ENCODE data around the gene MB. TPM values are rescaled to one million over a fixed set of nuclear protein-coding genes. Genes with fewer than 3 reads are reported as not detected.

The MB gene
- total RNA-seq, 1 experiment from 2014 or later: 1.5 TPM

- no peak overlapping the region for H3K27ac ChIP-seq (ENCODE audit: low read depth, low read length)
- no peaks in the 10 kb centered on the region for H4K20me1 ChIP-seq (ENCODE audit: insufficient read depth)
- no peaks in the 10 kb centered on the region for H3K9me2 ChIP-seq (ENCODE audit: insufficient read depth)
- no TSS peak for BruUV-seq (replicated peaks)
- ChIA-PET POLR2A (no interaction called here), CTCF (no interaction called here), RAD21 (ENCODE audit: low non-redundant PET in 1 of 2, low total read pairs in 2 of 2, uncharacterized antibody in 2 of 2, unreplicated experiment in 2 of 2) (no interaction called here)
- H3K79me2 ChIP-seq (ENCODE audit: insufficient read depth, low read length): no peaks in the 10 kb centered on the region
- H2AFZ ChIP-seq (ENCODE audit: low read depth, low read length, poor library complexity, severe bottlenecking): no peak overlapping the region
- H3K9ac ChIP-seq (ENCODE audit: low read length): no peak overlapping the region
- no peak overlapping the region for H3K4me3 ChIP-seq (replicated peaks in 1 of 2; ENCODE audit: low read depth in 1 of 2, low read length in 2 of 2)
- DNase-seq (ENCODE audit: low read depth, low spot score): no peak
- intact Hi-C loops (cut with micrococcal nuclease): no loop called here
- no peak for ATAC-seq
- H3K9me3 ChIP-seq (ENCODE audit: control insufficient read depth in 1 of 2, insufficient read depth in 1 of 2, low read depth in 1 of 2, low read length in 2 of 2): no peaks in the 10 kb centered on the region
- H3K4me2 ChIP-seq (ENCODE audit: low read length): no peak overlapping the region
- no peaks in the 10 kb centered on the region for H3K36me3 ChIP-seq (ENCODE audit: control insufficient read depth in 1 of 2, insufficient read depth in 2 of 2, low read length in 2 of 2)
- peaks cover 25 to 28% of the 10 kb centered on the region in 2 experiments for H3K4me1 ChIP-seq (ENCODE audit: control insufficient read depth in 1 of 2, insufficient read depth in 2 of 2, low read length in 2 of 2)
- H3K27me3 ChIP-seq (ENCODE audit: insufficient read depth, low read length): no peaks in the 10 kb centered on the region
- no peak for TF ChIP-seq CBX3 (IDR thresholded peaks at IDR 0.05; ENCODE audit: low read depth)
These were observed 23.1 kb downstream of the MB start for GRCh38 chr22:35593891-35594470.

- POLR2A ChIA-PET: no interaction called here
- CTCF ChIA-PET: no interaction called here
- TF ChIP-seq EZH2 (IDR thresholded peaks at IDR 0.05): no peak
- TF ChIP-seq SP1 (IDR thresholded peaks at IDR 0.05; ENCODE audit: low read depth): no peak
- no peak for TF ChIP-seq RAD21 (IDR thresholded peaks at IDR 0.05; ENCODE audit: low read depth)
- TF ChIP-seq JUND (IDR thresholded peaks at IDR 0.05): no peak
- no peak for TF ChIP-seq POLR2AphosphoS5 (IDR thresholded peaks at IDR 0.05; ENCODE audit: low read depth, low read length)
These were observed 23.8 kb downstream of the MB start for GRCh38 chr22:35593071-35593890.

More at GRCh38 chr22:35593071-35593890, 23.8 kb downstream of the MB start:
- Histone ChIP-seq H3K36me3 (ENCODE audit: control insufficient read depth in 1 of 2, insufficient read depth in 2 of 2, low read length in 2 of 2) (no peaks in the 10 kb centered on the region), H3K9me2 (ENCODE audit: insufficient read depth) (no peaks in the 10 kb centered on the region), H3K9me3 (ENCODE audit: control insufficient read depth in 1 of 2, insufficient read depth in 1 of 2, low read depth in 1 of 2, low read length in 2 of 2) (no peaks in the 10 kb centered on the region), H3K4me1 (ENCODE audit: control insufficient read depth in 1 of 2, insufficient read depth in 2 of 2, low read length in 2 of 2) (peaks cover 28 to 35% of the 10 kb centered on the region in 2 experiments), H3K27me3 (ENCODE audit: insufficient read depth, low read length) (no peaks in the 10 kb centered on the region), H3K79me2 (ENCODE audit: insufficient read depth, low read length) (no peaks in the 10 kb centered on the region), H2AFZ (ENCODE audit: low read depth, low read length, poor library complexity, severe bottlenecking) (no peak overlapping the region), H3K9ac (ENCODE audit: low read length) (no peak overlapping the region), H3K4me2 (ENCODE audit: low read length) (no peak overlapping the region), H4K20me1 (ENCODE audit: insufficient read depth) (no peaks in the 10 kb centered on the region), H3K4me3 (replicated peaks in 1 of 2; ENCODE audit: low read depth in 1 of 2, low read length in 2 of 2) (no peak overlapping the region), H3K27ac (ENCODE audit: low read depth, low read length) (no peak overlapping the region)
- intact Hi-C loops (cut with micrococcal nuclease): no loop called here
- no TSS peak for BruUV-seq (replicated peaks)
- RAD21 ChIA-PET (ENCODE audit: low non-redundant PET in 1 of 2, low total read pairs in 2 of 2, uncharacterized antibody in 2 of 2, unreplicated experiment in 2 of 2): no interaction called here
- DNase-seq (ENCODE audit: low read depth, low spot score) (no peak), ATAC-seq (no peak)
